Spinal cord (tissue), 10 donors: Measurements from ENCODE around the gene IL1RAPL2. TPM values are rescaled to one million over a fixed set of nuclear protein-coding genes. Genes with fewer than 3 reads are reported as not detected.
A peak's percentile ranks its signal among the peaks of the same experiment; 100 is the strongest.

Experiments
- DNase-seq, 6 donors: peaks; one replicate each; pipeline versions ENCODE4 v3.0.0 to v3.0.0-alpha.2; 2013 to 2015; ENCODE audit warnings: low spot score in 6 of 6, low read depth in 4 of 6
- H3K27ac ChIP-seq: one replicate; pipeline ENCODE4 v1.5.1; 2013; ENCODE audit warnings: low read depth, low read length, control low read depth
- H3K27me3 ChIP-seq: one replicate; pipeline ENCODE4 v1.6.1; 2013; ENCODE audit warnings: low read length; ENCODE audit not compliant: control insufficient read depth, insufficient read depth
- H3K36me3 ChIP-seq: one replicate; pipeline ENCODE4 v1.6.1; 2013; ENCODE audit warnings: low read length; ENCODE audit not compliant: control insufficient read depth, insufficient read depth
- H3K4me1 ChIP-seq: one replicate; pipeline ENCODE4 v1.6.1; 2013; ENCODE audit warnings: low read length; ENCODE audit not compliant: control insufficient read depth, insufficient read depth
- H3K4me3 ChIP-seq: one replicate; pipeline ENCODE4 v1.5.1; 2013; ENCODE audit warnings: low read depth, low read length, control low read depth
- H3K9me3 ChIP-seq: one replicate; pipeline ENCODE4 v1.6.1; 2013; ENCODE audit warnings: low read length; ENCODE audit not compliant: control insufficient read depth, insufficient read depth
- WGBS: methylation state at CpG from one replicate; pipeline ENCODE4 v1.1.5; 2013; ENCODE audit warnings: missing lambda C conversion rate; ENCODE audit not compliant: insufficient coverage; 5-methylcytosine and 5-hydroxymethylcytosine counted together
- polyA plus RNA-seq, 2 donors: library from polyadenylated mRNA; unstranded; fragments of 120-200 nt; gene quantifications; one replicate each; pipeline ENCODE4 v1.2.1, GENCODE V29; 2013; ENCODE audit not compliant: insufficient read length in 2 of 2
- total RNA-seq, 2 donors: library from RNA; depleted of rRNA in 1 of 2; stranded (reverse); fragments of 120-200 nt in 1 of 2; fragments of >200 nt in 1 of 2; gene quantifications; one replicate each; pipeline versions ENCODE4 v1.2.3 to v1.2.4, GENCODE V29; 2013 to 2014
- donor health status: healthy.

IL1RAPL2 gene
- total and polyA plus RNA-seq, 4 donors = 0.90 to 3.0 (median 1.3) TPM

DNA sequence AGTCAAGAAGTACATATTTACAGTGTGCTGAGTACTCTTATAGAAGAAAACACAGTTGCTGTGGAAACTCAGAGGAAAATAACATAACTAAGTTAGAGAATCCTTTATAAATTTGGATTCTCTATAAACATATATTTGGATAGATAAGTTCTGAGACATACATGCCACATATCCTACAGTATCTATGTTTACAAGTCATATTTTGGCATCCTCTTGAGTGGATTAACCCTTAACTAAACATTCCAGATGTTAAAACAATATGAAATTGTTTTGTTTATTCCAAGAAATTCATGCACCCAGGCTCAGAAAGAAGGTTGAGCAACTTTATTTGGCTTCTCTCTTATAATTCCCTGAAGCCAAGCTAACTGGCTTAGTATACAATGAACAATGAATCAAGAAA is 387.3 kb downstream of the IL1RAPL2 start:
- H3K27me3 ChIP-seq = peaks cover 6% of the 10 kb centered on the region
- DNase-seq = no peak
- no peak overlapping the region for H3K27ac ChIP-seq
- H3K9me3 ChIP-seq = no peaks in the 10 kb centered on the region
- no peak overlapping the region for H3K4me3 ChIP-seq
- no peaks in the 10 kb centered on the region for H3K4me1 ChIP-seq
- no peaks in the 10 kb centered on the region for H3K36me3 ChIP-seq

DNA sequence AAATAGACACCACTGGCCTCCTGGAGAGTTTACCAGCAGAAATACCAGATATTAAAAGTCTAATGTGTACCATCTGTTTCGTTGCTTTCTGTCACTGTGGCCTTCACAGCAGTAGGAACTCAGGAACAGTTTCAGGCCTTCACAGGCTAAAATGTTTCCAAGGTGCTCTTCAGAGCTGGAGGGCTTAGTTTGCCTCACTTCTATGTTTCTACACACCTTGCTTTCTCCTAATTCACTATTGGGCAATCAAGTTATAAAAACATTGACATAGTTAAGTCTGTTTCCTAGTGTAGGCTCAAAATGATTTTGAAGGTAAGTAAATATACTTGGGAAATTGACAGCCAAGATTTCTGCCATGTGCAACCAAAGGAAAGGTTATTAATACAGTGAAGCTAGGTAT is 395.9 kb downstream of the IL1RAPL2 start:
- Histone ChIP-seq H3K4me1 (no peaks in the 10 kb centered on the region), H3K27ac (no peak overlapping the region), H3K27me3 (peaks cover 2% of the 10 kb centered on the region), H3K36me3 (no peaks in the 10 kb centered on the region), H3K9me3 (no peaks in the 10 kb centered on the region), H3K4me3 (no peak overlapping the region)
- 56% methylated on average over 1 of the region's 1 CpG for WGBS
- DNase-seq = no peak

DNA sequence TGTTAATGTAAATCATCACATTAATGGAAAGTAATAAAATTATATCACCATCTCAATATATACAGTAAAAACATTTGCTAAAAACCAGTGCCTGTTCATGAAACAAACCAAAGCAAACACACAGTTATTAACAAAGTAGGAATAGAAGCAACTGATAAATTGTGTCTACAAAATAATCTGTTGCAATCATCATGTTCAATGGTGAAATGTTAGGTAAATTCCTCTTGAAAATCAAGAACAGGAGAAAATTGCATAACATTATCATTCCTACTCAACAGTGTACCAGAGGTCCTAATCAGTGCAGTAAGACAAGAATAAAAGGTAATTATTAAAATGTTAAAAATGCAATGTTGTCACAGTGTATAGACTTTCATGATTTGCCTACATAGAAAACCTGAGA is 402.2 kb downstream of the IL1RAPL2 start:
- peaks cover 3% of the 10 kb centered on the region for H3K27me3 ChIP-seq

DNA sequence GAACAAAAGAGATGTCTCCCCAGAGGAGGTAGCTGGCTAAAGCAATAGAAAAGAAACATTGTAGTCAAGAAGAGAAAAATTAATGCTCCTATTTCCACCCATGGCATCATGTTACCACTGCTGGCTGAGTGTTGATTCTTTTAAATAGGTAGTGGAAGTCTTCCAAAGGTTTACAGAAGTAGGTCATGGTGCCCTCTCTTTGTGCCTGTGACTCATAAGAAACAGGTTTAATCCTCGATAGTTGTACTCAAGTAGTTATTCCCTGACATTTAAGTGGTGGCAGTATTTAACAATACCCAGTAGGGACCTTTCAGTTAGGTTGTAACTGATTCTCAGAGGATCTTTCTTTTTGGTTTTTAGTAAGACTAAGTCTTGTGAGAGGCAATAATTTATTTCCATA is 406.7 kb downstream of the IL1RAPL2 start:
- no peaks in the 10 kb centered on the region for H3K9me3 ChIP-seq
- no peaks in the 10 kb centered on the region for H3K36me3 ChIP-seq
- H3K4me1 ChIP-seq = no peaks in the 10 kb centered on the region
- H3K4me3 ChIP-seq = no peak overlapping the region
- no peak overlapping the region for H3K27ac ChIP-seq
- peaks cover 4% of the 10 kb centered on the region for H3K27me3 ChIP-seq
- DNase-seq = no peak
- whole genome bisulfite sequencing = no CpG with 5 or more reads among the region's 1 CpG

More for the DNA sequence above, 402.2 kb downstream of the IL1RAPL2 start:
- Histone ChIP-seq H3K9me3 (no peaks in the 10 kb centered on the region), H3K4me1 (no peaks in the 10 kb centered on the region), H3K36me3 (no peaks in the 10 kb centered on the region), H3K27ac (no peak overlapping the region), H3K4me3 (no peak overlapping the region)
- DNase-seq = no peak

DNA sequence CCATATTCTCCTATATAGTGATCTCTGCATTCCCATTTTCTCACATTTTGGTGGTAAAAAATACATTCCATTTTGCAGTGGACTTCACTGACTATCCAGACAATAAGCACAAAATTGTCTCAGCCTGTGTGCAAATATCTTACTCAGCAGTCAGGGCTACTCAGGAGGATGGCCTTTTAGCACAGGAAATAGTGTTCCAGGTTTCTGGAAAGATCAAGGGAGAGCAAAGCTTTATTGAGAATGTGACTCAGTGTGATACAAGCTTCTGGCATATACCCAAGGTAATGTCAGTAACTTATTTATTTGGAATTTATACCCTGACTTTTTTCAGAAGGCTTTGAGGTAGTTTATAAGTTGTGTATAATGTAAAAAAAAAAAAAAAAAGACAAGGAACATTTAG is 421.1 kb downstream of the IL1RAPL2 start:
- no peak overlapping the region for H3K4me3 ChIP-seq
- peaks cover 8% of the 10 kb centered on the region for H3K27me3 ChIP-seq
- DNase-seq = peak in 1 of 6 donors; percentile 2
- no peaks in the 10 kb centered on the region for H3K4me1 ChIP-seq
- no peak overlapping the region for H3K27ac ChIP-seq
- no peaks in the 10 kb centered on the region for H3K9me3 ChIP-seq
- H3K36me3 ChIP-seq = no peaks in the 10 kb centered on the region

DNA sequence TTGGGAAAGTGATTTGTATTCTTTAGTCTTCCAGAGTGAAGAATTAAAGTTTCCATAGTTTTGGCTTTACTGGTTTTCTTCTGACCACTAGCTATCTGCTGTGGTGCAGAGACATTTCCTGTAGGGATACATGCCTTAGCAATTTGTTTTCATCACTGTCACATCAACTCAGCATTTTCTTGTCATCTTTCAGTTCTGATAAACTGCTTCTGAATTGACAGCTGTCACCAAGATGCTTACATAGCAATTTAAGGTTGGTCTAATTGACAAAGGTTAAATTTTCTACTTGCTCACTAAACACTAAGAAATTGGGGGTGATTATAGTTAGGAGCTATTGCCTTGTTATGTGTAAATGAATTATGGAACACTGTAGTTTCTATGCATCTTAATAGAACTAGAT is 422.0 kb downstream of the IL1RAPL2 start:
- Histone ChIP-seq H3K27me3 (peaks cover 7% of the 10 kb centered on the region), H3K4me3 (no peak overlapping the region), H3K27ac (no peak overlapping the region), H3K36me3 (no peaks in the 10 kb centered on the region), H3K4me1 (no peaks in the 10 kb centered on the region), H3K9me3 (no peaks in the 10 kb centered on the region)
- DNase-seq = no peak

DNA sequence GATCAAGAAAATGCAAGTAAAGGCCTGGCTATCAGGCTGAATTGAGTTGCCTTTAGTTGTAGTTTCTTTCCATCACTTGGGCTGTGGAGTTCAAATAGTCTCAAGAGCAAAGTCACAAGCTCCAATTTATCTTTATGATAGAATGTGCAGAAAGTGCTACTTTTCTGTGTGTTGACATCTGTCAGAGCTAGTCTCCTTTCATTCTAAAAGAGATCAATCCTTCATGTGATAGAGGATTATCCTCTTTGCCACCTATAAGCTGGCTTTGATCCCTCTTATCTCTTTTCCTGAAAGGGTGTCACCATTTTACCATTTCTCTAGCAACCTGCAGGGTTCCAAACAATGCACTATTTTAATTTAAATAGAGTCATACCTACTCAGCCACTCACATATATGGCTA is 429.5 kb downstream of the IL1RAPL2 start:
- H3K27ac ChIP-seq = no peak overlapping the region
- H3K4me1 ChIP-seq = no peaks in the 10 kb centered on the region
- H3K4me3 ChIP-seq = no peak overlapping the region
- H3K27me3 ChIP-seq = no peaks in the 10 kb centered on the region
- H3K36me3 ChIP-seq = no peaks in the 10 kb centered on the region
- DNase-seq = no peak
- no peaks in the 10 kb centered on the region for H3K9me3 ChIP-seq

DNA sequence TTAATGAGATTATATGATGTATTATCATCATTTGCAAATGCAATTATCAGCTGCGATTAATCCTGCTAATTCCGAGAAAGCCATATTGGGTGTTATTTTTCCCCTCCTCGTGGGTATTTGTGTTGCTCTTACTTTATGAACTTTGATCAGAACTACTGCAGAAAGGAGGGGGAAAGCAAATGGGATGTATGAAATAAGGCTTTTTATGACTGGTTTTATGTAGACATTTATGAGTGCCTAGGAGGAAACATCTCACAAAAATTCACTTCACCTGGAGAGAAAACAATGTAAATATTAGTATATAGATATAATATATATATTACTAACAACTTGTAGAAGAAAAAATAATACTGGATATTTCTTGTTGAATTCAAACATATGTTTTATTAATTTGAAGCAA is 440.1 kb downstream of the IL1RAPL2 start:
- Histone ChIP-seq H3K27me3 (no peaks in the 10 kb centered on the region), H3K27ac (no peak overlapping the region), H3K4me1 (no peaks in the 10 kb centered on the region), H3K9me3 (no peaks in the 10 kb centered on the region), H3K4me3 (no peak overlapping the region), H3K36me3 (no peaks in the 10 kb centered on the region)
- no CpG with 5 or more reads among the region's 3 CpGs for WGBS
- no peak for DNase-seq

DNA sequence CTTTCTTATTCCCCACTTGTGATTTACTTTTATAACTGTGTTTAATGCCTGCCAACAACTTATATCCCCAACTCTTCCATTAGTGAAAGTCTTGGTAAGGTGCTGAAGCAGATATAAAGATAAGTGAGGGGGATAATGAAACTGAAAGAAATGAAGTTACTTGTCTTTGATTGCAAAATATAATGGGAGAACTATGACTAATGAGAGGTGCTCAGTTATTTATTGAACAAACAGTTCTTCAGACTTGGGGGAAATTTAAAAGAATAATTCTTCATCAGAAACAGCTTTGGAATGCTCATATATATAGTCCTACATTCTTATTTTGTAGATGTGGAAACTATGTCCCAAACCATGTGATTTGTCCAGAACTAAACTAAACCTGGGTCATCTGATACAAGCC is 441.0 kb downstream of the IL1RAPL2 start:
- H3K4me3 ChIP-seq = no peak overlapping the region
- no peaks in the 10 kb centered on the region for H3K9me3 ChIP-seq
- no peaks in the 10 kb centered on the region for H3K36me3 ChIP-seq
- DNase-seq = no peak
- H3K27me3 ChIP-seq = no peaks in the 10 kb centered on the region
- no peak overlapping the region for H3K27ac ChIP-seq
- no peaks in the 10 kb centered on the region for H3K4me1 ChIP-seq

DNA sequence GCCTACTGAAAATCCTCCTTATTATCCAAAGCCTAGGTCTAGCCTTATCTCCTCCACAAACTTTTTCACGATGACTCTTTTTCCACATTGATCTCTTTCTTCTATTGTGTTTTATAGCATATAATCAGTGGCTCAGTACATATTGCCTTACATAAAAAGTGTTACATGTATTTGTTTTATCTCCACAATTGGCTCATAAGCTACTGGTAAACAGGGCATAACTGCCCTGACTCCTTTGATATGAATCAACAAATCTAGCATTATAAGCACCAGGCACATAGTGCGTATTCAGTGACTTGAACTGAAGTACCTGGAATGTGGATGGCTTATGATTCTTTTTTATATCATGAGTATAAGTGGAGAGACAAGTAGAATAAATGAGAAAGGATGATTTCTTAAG is 447.7 kb downstream of the IL1RAPL2 start:
- Histone ChIP-seq H3K27me3 (no peaks in the 10 kb centered on the region), H3K4me1 (no peaks in the 10 kb centered on the region), H3K9me3 (no peaks in the 10 kb centered on the region), H3K4me3 (no peak overlapping the region), H3K27ac (no peak overlapping the region), H3K36me3 (no peaks in the 10 kb centered on the region)
- DNase-seq = no peak
- WGBS = no CpG with 5 or more reads among the region's 2 CpGs

DNA sequence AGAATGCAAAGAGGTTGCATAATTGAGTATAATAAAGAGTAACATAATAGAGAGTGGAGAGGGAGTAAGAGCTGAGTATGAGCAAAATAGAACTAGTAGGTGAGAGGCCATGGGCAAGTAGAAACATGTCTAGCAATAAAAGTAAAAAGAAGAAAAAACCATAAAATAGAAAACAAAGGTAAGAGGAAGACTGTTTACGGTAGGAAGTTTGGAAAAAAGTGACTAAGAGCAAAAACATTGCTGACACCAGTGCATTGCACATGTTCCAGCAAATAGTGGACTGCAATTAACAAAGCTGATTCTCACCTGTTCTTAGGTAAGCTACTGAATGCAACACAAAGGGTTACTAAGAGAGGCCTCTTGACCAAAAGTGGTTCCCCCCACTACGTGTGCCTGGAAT is 451.6 kb downstream of the IL1RAPL2 start:
- no CpG with 5 or more reads among the region's 2 CpGs for WGBS
- no peak for DNase-seq
- H3K9me3 ChIP-seq = no peaks in the 10 kb centered on the region
- H3K27ac ChIP-seq = no peak overlapping the region
- H3K36me3 ChIP-seq = no peaks in the 10 kb centered on the region
- H3K4me3 ChIP-seq = no peak overlapping the region
- no peaks in the 10 kb centered on the region for H3K4me1 ChIP-seq
- H3K27me3 ChIP-seq = peaks cover 6% of the 10 kb centered on the region
